Small intestine (tissue), 7 donors: ENCODE results near the gene TNFRSF9. TPM values are rescaled to one million over a fixed set of nuclear protein-coding genes. Genes with fewer than 3 reads are reported as not detected.

Experiments
- DNase-seq, 2 donors: peaks; one replicate each; pipeline versions ENCODE4 v3.0.0 to v3.0.0-alpha.2; 2013
- FAIRE-seq: peaks from 2 replicates; lab custom pipeline; 2012; peaks lifted over from hg19 to GRCh38; lab: Jason Lieb, UNC
- H3K27ac ChIP-seq, 3 donors: one replicate each; pipeline ENCODE4 v1.5.1; 2013; ENCODE audit warnings: low read length in 2 of 3, mild to moderate bottlenecking in 2 of 3, control low read depth in 1 of 3, inconsistent platforms in 1 of 3, low read depth in 1 of 3, moderate library complexity in 1 of 3
- H3K27me3 ChIP-seq, 3 donors: one replicate each; pipeline ENCODE4 v1.6.1; 2013; ENCODE audit warnings: low read length in 3 of 3, inconsistent platforms in 1 of 3; ENCODE audit not compliant: control insufficient read depth in 3 of 3, insufficient read depth in 3 of 3
- H3K36me3 ChIP-seq, 3 donors: one replicate each; pipeline ENCODE4 v1.6.1; 2013; ENCODE audit warnings: low read length in 3 of 3, inconsistent platforms in 1 of 3, low read depth in 1 of 3, mild to moderate bottlenecking in 1 of 3, moderate library complexity in 1 of 3; ENCODE audit not compliant: control insufficient read depth in 3 of 3, insufficient read depth in 2 of 3
- H3K4me1 ChIP-seq, 3 donors: one replicate each; pipeline ENCODE4 v1.6.1; 2013; ENCODE audit warnings: low read length in 2 of 3, inconsistent platforms in 1 of 3, low read depth in 1 of 3, mild to moderate bottlenecking in 1 of 3, moderate library complexity in 1 of 3; ENCODE audit not compliant: control insufficient read depth in 3 of 3, insufficient read depth in 2 of 3
- H3K4me3 ChIP-seq, 3 donors: one replicate each; pipeline ENCODE4 v1.5.1; 2013; ENCODE audit warnings: low read length in 3 of 3, control low read depth in 1 of 3, inconsistent platforms in 1 of 3, low read depth in 1 of 3, mild to moderate bottlenecking in 1 of 3, moderate library complexity in 1 of 3
- H3K9me3 ChIP-seq, 2 donors: one replicate each; pipeline ENCODE4 v1.6.1; 2013; ENCODE audit warnings: low read depth in 1 of 2, low read length in 1 of 2; ENCODE audit not compliant: control insufficient read depth in 2 of 2, insufficient read depth in 1 of 2
- WGBS, 3 donors: extraction: QIAGEN DNeasy Blood & Tissue Kit; methylation state at CpG; one replicate each; pipeline ENCODE4 v1.1.7; 2013; 5-methylcytosine and 5-hydroxymethylcytosine counted together
- polyA plus RNA-seq, 4 donors: library from polyadenylated mRNA; stranded (reverse) in 3 of 4; unstranded in 1 of 4; fragments of 200-250 nt in 3 of 4; fragments of 120-200 nt in 1 of 4; gene quantifications; one replicate each; pipeline versions ENCODE4 v1.2.1 to v1.2.3, GENCODE V29; 2013
- donor health status: healthy with polysubstance abuse.
- donor health status: control.
- donor health status: control.
- donor health status: Bipolar disorder and iron deficiency.
- donor health status: healthy.

TNFRSF9 gene
- polyA plus RNA-seq, 4 donors, result 0.13 to 0.38 TPM; not detected in 2

- no peak for FAIRE-seq
- Histone ChIP-seq H3K36me3 (no peaks in the 10 kb centered on the region), H3K27me3 (peaks cover 0 to 5% (median 0%) of the 10 kb centered on the region in 3 donors), H3K27ac (no peak overlapping the region), H3K9me3 (peaks cover 0 to 4% of the 10 kb centered on the region in 2 donors), H3K4me3 (no peak overlapping the region), H3K4me1 (no peaks in the 10 kb centered on the region)
- 82 to 89% (median 87%) methylated on average over 9 of the region's 9 CpGs for WGBS, 3 donors
- DNase-seq, result no peak
These were observed 52.2 kb downstream of the TNFRSF9 start for GRCh38 chr1:7888248-7889081.

DNA sequence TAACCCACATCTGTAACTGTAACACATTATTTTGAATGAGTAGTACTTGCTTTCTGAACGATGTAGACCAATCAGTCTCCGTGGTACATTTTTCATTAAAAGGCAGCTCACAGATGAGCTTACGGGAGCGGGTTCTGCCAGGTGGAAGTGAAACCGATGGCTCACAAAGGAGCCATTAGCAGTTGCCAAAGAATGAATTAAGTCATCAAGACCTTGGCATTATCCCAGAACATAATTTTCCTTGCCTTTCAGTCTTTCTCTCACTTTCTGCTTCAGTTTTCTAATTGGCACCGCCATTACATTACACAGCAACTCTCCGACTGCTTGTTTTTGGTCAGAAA lies 54.3 kb downstream of the TNFRSF9 start:
- Histone ChIP-seq H3K27ac (no peak overlapping the region), H3K4me3 (peak overlapping the region in 1 of 3 donors; percentile 51), H3K9me3 (peaks cover 0 to 4% of the 10 kb centered on the region in 2 donors), H3K36me3 (no peaks in the 10 kb centered on the region), H3K27me3 (peaks cover 0 to 5% (median 0%) of the 10 kb centered on the region in 3 donors), H3K4me1 (no peaks in the 10 kb centered on the region)
- FAIRE-seq (no peak), DNase-seq (peak in 1 of 2 donors; percentile 31)
- 37 to 50% (median 40%) methylated on average over 7 of the region's 7 CpGs for WGBS, 3 donors

DNA sequence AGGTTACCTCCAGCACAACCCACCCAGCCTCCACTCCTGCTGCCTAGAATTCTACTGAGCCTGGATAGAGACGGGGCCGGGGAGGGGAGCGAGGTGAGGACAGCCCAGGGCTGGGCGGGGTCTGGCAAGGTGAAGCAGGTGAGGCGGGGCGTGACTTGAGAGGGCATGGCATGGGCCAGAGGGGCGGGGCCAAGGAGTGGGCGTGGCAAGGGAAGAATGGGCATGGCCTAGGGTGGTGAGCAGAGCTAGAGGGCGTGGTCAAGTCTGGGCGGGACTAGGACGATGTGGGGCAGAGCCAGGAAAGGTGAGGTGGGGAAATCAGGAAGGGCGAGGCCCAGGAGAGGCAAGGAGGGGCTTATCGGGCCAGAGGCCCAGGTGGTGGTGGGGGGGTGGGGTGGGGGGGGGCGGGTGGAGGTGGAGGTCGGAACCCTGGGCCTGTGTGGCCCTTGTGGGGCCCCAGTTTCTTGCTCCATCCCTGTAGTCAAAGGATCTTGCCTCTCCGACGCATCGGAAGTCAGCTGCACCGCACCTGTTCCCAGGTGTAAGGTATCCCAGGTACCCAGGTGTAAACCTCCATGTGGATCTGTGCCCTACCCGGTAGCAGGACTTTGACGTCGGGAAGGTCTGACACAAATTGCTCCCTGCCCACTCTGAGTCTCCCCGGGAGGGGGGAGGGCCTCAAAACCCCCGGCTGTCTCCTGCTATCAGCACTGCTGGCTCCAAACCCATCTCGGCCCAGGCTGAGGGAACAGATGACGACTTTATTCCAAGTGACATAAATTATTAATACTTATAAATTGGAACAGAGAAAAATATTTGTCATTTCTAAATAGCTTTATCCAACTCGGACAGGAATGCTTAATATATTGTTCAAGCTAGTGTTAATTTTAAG lies 54.9 kb downstream of the TNFRSF9 start:
- peak; percentile 68 to 96 for DNase-seq
- Histone ChIP-seq H3K4me1 (no peaks in the 10 kb centered on the region), H3K27me3 (peaks cover 0 to 5% (median 0%) of the 10 kb centered on the region in 3 donors), H3K36me3 (no peaks in the 10 kb centered on the region), H3K27ac (peak overlapping the region in 2 of 3 donors; percentile 59 to 74), H3K9me3 (peaks cover 0 to 4% of the 10 kb centered on the region in 2 donors), H3K4me3 (peak overlapping the region in 1 of 3 donors; percentile 51)
- no peak for FAIRE-seq
- WGBS, 3 donors, result 18 to 23% (median 22%) methylated on average over 21 to 27 of the region's 27 CpGs

DNA sequence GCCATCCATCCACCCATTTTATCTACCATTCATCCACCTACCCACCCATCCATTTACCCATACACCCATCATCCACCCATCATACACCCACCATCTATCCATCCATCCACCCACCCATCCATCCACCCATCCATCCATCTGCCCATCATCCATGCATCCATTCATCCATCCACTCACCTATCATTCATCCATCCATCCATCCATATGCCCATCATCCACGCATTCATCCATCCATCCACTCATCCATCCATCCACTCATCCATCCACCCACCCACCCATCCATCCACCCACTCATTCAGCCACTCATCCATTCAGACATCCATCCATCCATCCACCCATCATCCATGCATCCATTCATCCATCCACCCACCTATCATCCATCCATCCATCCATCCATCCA lies 55.9 kb downstream of the TNFRSF9 start:
- Histone ChIP-seq H3K27me3 (peaks cover 0 to 5% (median 0%) of the 10 kb centered on the region in 3 donors), H3K27ac (no peak overlapping the region), H3K4me1 (no peaks in the 10 kb centered on the region), H3K9me3 (peaks cover 0 to 4% of the 10 kb centered on the region in 2 donors), H3K4me3 (no peak overlapping the region), H3K36me3 (no peaks in the 10 kb centered on the region)
- FAIRE-seq, result no peak
- no peak for DNase-seq
- 63 to 100% (median 100%) methylated on average over 1 of the region's 1 CpG for WGBS, 3 donors

DNA sequence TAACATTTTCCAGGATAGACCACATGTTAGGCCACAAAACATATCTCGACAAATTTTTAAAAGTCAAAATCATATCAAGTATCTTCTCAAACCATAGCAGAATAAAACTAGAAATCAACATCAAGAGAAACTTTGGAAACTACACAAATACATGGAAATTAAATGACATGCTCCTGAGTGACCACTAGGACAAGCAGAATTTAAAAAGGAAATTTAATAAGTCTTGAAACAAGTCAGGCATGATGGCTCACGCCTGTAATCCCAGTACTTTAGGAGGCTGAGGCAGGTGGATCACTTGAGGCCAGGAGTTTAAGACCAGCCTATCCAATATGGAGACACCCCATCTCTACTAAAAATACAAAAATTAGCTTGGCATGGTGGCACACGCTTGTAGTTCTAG lies 61.4 kb downstream of the TNFRSF9 start:
- H3K27ac ChIP-seq, result no peak overlapping the region
- 89 to 91% (median 90%) methylated on average over 3 of the region's 3 CpGs for WGBS, 3 donors
- FAIRE-seq (no peak), DNase-seq (no peak)
- H3K36me3 ChIP-seq, result no peaks in the 10 kb centered on the region
- H3K4me3 ChIP-seq, result no peak overlapping the region
- H3K9me3 ChIP-seq, result no peaks in the 10 kb centered on the region
- no peaks in the 10 kb centered on the region for H3K27me3 ChIP-seq
- H3K4me1 ChIP-seq, result no peaks in the 10 kb centered on the region

DNA sequence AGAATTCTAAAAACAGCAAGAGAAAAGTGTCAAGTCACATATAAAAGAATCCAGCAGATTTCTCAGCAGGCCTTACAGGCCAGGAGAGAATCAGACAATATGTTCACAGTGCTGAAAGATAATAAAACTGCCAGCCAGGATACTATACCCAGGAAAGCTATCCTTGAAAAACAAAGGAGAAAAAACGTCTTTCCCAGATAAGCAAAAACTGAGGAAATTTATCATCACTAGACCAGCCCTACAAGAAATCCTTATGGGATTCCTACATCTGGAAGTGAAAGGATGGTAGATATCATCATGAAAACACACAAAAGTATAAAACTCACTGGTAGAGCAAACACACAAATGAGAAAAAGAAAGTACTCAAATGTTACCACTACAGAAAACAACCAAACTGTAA lies 62.6 kb downstream of the TNFRSF9 start:
- no peak for DNase-seq
- Histone ChIP-seq H3K9me3 (no peaks in the 10 kb centered on the region), H3K4me3 (no peak overlapping the region), H3K36me3 (no peaks in the 10 kb centered on the region), H3K27me3 (no peaks in the 10 kb centered on the region), H3K27ac (no peak overlapping the region), H3K4me1 (no peaks in the 10 kb centered on the region)
- WGBS, 3 donors, result 44 to 60% (median 51%) methylated on average over 1 of the region's 1 CpG
- FAIRE-seq, result no peak

- WGBS, 3 donors, result 82 to 87% (median 82%) methylated on average over 11 of the region's 11 CpGs
- Histone ChIP-seq H3K36me3 (no peaks in the 10 kb centered on the region), H3K9me3 (no peaks in the 10 kb centered on the region), H3K4me1 (no peaks in the 10 kb centered on the region), H3K4me3 (no peak overlapping the region), H3K27me3 (no peaks in the 10 kb centered on the region), H3K27ac (no peak overlapping the region)
- FAIRE-seq, result no peak
- no peak for DNase-seq
These were observed 66.5 kb downstream of the TNFRSF9 start for GRCh38 chr1:7873801-7874795.
